HepG2 (cell line): ENCODE results near the gene MAML1. TPM values are rescaled to one million over a fixed set of nuclear protein-coding genes. Genes with fewer than 3 reads are reported as not detected.

Experiments
- GTF2F1 ChIP-seq: fragments of 150-350 bp; IDR thresholded peaks from 2 replicates; pipeline ENCODE4 v1.6.1; 2014; ENCODE audit warnings: low read length
- HMG20B ChIP-seq: conservative IDR thresholded peaks from 2 replicates; pipeline ENCODE4 v1.6.1; 2016; ENCODE audit warnings: missing genetic modification reagents, missing compliant biosample characterization
- NFATC3 ChIP-seq: sonication (generic); formaldehyde crosslinking; IDR thresholded peaks from 2 replicates; pipeline ENCODE4 v1.5.1; 2020; ENCODE audit warnings: mild to moderate bottlenecking, missing genetic modification reagents
- TP53 ChIP-seq: sonication (generic); formaldehyde crosslinking; conservative IDR thresholded peaks from 2 replicates; pipeline ENCODE4 v1.4.0; 2020; ENCODE audit warnings: missing genetic modification reagents
- YEATS2 ChIP-seq: sonication (generic); formaldehyde crosslinking; IDR thresholded peaks from 2 replicates; pipeline ENCODE4 v1.4.0; 2020; ENCODE audit warnings: missing genetic modification reagents, borderline replicate concordance
- ZFAT ChIP-seq: sonication (generic); formaldehyde crosslinking; conservative IDR thresholded peaks from 2 replicates; pipeline ENCODE4 v1.8.1; 2023; ENCODE audit warnings: missing genetic modification reagents, inconsistent platforms
- ZFP82 ChIP-seq: sonication (generic); formaldehyde crosslinking; IDR thresholded peaks from 2 replicates; pipeline ENCODE4 v1.5.1; 2020; ENCODE audit warnings: mild to moderate bottlenecking, missing genetic modification reagents, borderline replicate concordance
- ZNF333 ChIP-seq: sonication (generic); formaldehyde crosslinking; IDR thresholded peaks from 2 replicates; pipeline ENCODE4 v1.4.0; 2020; ENCODE audit warnings: mild to moderate bottlenecking, missing genetic modification reagents, borderline replicate concordance
- ZNF367 ChIP-seq: sonication (generic); formaldehyde crosslinking; IDR thresholded peaks from 2 replicates; pipeline ENCODE4 v1.4.0; 2020; ENCODE audit warnings: missing genetic modification reagents, borderline replicate concordance
- ZNF382 ChIP-seq: sonication (generic); formaldehyde crosslinking; IDR thresholded peaks from 2 replicates; pipeline ENCODE4 v1.5.0; 2020; ENCODE audit warnings: missing genetic modification reagents, mild to moderate bottlenecking, borderline replicate concordance
- ZNF510 ChIP-seq: sonication (generic); formaldehyde crosslinking; IDR thresholded peaks from 2 replicates; pipeline ENCODE4 v1.4.0; 2020; ENCODE audit warnings: low read depth, mild to moderate bottlenecking, missing genetic modification reagents
- ZNF678 ChIP-seq: sonication (generic); formaldehyde crosslinking; IDR thresholded peaks from 2 replicates; pipeline ENCODE4 v1.4.0; 2020; ENCODE audit warnings: mild to moderate bottlenecking, missing genetic modification reagents
- polyA plus RNA-seq, 8 experiments: library from polyadenylated mRNA; depleted of rRNA in 3 of 8; stranded (reverse) in 7 of 8; unstranded in 1 of 8; fragments of >200 nt; fragmentation: Illumina TruSeq in 4 of 8; extraction: Trizol in 4 of 8; gene quantifications; 2 replicates each; pipeline versions ENCODE4 v1.2.1 to v1.2.3, GENCODE V29; 2011 to 2016; ENCODE audit warnings: low read depth in 4 of 8, missing spikeins in 1 of 8, mixed read lengths in 1 of 8; ENCODE audit not compliant: insufficient read depth in 1 of 8
- total RNA-seq, 5 experiments: library from RNA; depleted of rRNA; stranded (reverse); fragments of >200 nt; fragmentation: Illumina TruSeq; extraction: Trizol; gene quantifications; 2 replicates each; pipeline ENCODE4 v1.2.3, GENCODE V29; 2016; ENCODE audit warnings: low read depth in 1 of 5
- TF ChIP-seq, protein P1 (sequence below): sonication (generic); formaldehyde crosslinking; IDR thresholded peaks from 2 replicates; pipeline ENCODE4 v1.8.1; 2023; ENCODE audit warnings: mild to moderate bottlenecking, moderate library complexity, missing genetic modification reagents
- TF ChIP-seq, protein P2 (sequence below): IDR thresholded peaks from 2 replicates; pipeline ENCODE4 v1.6.1; 2018; ENCODE audit warnings: missing genetic modification reagents
- TF ChIP-seq, protein P3 (sequence below): IDR thresholded peaks from 2 replicates; pipeline ENCODE4 v1.6.1; 2016; ENCODE audit warnings: missing compliant biosample characterization, missing genetic modification reagents, borderline replicate concordance
- TF ChIP-seq, protein P4 (sequence below): sonication (generic); formaldehyde crosslinking; IDR thresholded peaks from 2 replicates; pipeline ENCODE4 v1.8.0; 2022; ENCODE audit warnings: mild to moderate bottlenecking, missing genetic modification reagents, moderate library complexity
- TF ChIP-seq, protein P5 (sequence below): sonication (generic); formaldehyde crosslinking; IDR thresholded peaks from 2 replicates; pipeline ENCODE4 v1.5.1; 2020; ENCODE audit warnings: mild to moderate bottlenecking, missing genetic modification reagents
- TF ChIP-seq, protein P6 (sequence below): sonication (generic); formaldehyde crosslinking; conservative IDR thresholded peaks from 2 replicates; pipeline ENCODE4 v1.8.1; 2023; ENCODE audit warnings: missing genetic modification reagents
- TF ChIP-seq, protein P7 (sequence below): sonication (generic); formaldehyde crosslinking; IDR thresholded peaks from 2 replicates; pipeline ENCODE4 v1.4.0; 2020; ENCODE audit warnings: mild to moderate bottlenecking, missing genetic modification reagents

Gene MAML1
- total and polyA plus RNA-seq, 2 of the 13 experiments (the other 11 are each of a cell fraction or from before 2014, with no cell fraction given) = 10.0 to 10.8 TPM

DNA sequence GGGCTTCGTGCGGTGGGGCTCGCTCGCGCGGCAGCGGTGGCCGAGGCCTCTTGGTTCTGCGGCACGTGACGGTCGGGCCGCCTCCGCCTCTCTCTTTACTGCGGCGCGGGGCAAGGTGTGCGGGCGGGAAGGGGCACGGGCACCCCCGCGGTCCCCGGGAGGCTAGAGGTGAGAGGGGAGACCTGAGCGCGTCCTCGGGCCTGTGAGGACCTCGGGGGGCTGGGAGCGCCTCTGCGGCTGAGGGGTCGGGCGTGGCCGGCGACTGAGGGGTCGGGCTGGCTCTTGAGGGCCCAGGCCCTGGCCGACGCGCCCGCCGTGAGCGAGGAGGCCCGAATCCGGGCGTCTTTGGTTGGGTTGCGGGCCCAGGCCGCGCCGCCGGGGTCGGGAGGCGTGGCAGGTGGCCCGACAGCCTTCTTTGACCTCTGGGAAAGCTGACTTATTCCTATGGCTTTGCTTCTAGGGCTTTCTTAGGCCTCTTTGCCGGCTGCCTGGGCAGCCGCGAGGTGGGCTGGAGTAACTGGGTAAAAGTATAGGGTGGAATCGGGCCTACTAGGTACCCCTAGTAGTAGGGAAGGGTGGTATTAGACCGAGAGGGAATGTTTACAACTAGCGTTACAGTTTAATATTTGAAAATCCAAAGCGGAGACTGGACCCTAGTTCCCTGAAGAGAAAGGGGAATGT is 33.5 kb upstream of the MAML1 start, which contains the start of gene CANX (continued):
- no peak for TF ChIP-seq ZNF678
- peak; percentile 93; the same call in 1 of the 2 replicates for TF ChIP-seq ZFP82 (CRISPR knock-in tag)
- TF ChIP-seq, protein P1, sequence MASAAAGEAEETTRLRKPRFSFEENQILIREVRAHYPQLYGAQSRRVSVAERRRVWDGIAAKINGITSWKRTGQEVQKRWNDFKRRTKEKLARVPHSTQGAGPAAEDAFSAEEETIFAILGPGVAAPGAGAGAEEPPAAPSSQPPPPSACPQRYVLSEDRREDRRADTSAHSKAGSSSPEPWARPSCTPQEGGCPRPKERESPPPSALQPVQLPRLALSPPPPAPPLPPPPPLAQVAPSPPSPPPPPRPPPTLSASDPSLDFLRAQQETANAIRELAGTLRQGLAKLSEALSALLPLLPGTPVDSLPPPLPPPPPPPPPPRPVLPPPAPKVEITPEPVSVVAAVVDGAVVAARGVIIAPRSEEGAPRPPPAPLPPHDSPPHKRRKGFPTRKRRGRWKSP (CRISPR knock-in tag) = 0 out of 2 replicates have a peak, but pooled peaks have one; percentile 13
- no peak for TF ChIP-seq ZNF367 (CRISPR knock-in tag)
- TF ChIP-seq, protein P2, sequence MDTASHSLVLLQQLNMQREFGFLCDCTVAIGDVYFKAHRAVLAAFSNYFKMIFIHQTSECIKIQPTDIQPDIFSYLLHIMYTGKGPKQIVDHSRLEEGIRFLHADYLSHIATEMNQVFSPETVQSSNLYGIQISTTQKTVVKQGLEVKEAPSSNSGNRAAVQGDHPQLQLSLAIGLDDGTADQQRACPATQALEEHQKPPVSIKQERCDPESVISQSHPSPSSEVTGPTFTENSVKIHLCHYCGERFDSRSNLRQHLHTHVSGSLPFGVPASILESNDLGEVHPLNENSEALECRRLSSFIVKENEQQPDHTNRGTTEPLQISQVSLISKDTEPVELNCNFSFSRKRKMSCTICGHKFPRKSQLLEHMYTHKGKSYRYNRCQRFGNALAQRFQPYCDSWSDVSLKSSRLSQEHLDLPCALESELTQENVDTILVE (CRISPR knock-in tag) = no peak
- peak; percentile 6; the same call in 1 of the 2 replicates for TF ChIP-seq YEATS2
- TF ChIP-seq TP53 = no peak
- no peak for TF ChIP-seq NFATC3 (CRISPR knock-in tag)
- TF ChIP-seq, protein P3, sequence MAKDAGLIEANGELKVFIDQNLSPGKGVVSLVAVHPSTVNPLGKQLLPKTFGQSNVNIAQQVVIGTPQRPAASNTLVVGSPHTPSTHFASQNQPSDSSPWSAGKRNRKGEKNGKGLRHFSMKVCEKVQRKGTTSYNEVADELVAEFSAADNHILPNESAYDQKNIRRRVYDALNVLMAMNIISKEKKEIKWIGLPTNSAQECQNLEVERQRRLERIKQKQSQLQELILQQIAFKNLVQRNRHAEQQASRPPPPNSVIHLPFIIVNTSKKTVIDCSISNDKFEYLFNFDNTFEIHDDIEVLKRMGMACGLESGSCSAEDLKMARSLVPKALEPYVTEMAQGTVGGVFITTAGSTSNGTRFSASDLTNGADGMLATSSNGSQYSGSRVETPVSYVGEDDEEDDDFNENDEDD = no peak
- TF ChIP-seq, protein P4, sequence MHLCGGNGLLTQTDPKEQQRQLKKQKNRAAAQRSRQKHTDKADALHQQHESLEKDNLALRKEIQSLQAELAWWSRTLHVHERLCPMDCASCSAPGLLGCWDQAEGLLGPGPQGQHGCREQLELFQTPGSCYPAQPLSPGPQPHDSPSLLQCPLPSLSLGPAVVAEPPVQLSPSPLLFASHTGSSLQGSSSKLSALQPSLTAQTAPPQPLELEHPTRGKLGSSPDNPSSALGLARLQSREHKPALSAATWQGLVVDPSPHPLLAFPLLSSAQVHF (CRISPR knock-in tag) = 0 out of 2 replicates have a peak, but pooled peaks have one; percentile 51
- TF ChIP-seq ZNF510 = no peak; the same call in 1 of the 2 replicates
- TF ChIP-seq ZNF333 = no peak; the same call in 1 of the 2 replicates
- TF ChIP-seq, protein P5, sequence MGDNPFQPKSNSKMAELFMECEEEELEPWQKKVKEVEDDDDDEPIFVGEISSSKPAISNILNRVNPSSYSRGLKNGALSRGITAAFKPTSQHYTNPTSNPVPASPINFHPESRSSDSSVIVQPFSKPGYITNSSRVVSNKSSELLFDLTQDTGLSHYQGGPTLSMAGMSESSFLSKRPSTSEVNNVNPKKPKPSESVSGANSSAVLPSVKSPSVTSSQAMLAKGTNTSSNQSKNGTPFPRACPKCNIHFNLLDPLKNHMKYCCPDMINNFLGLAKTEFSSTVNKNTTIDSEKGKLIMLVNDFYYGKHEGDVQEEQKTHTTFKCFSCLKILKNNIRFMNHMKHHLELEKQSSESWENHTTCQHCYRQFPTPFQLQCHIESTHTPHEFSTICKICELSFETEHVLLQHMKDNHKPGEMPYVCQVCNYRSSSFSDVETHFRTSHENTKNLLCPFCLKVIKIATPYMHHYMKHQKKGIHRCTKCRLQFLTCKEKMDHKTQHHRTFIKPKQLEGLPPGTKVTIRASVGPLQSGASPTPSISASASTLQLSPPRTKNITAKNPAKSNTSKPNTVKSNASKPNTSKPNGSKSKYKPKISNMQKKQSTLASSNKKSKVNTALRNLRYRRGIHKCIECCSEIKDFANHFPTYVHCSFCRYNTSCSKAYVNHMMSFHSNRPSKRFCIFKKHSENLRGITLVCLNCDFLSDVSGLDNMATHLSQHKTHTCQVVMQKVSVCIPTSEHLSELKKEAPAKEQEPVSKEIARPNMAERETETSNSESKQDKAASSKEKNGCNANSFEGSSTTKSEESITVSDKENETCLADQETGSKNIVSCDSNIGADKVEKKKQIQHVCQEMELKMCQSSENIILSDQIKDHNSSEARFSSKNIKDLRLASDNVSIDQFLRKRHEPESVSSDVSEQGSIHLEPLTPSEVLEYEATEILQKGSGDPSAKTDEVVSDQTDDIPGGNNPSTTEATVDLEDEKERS = no peak
- TF ChIP-seq, protein P6, sequence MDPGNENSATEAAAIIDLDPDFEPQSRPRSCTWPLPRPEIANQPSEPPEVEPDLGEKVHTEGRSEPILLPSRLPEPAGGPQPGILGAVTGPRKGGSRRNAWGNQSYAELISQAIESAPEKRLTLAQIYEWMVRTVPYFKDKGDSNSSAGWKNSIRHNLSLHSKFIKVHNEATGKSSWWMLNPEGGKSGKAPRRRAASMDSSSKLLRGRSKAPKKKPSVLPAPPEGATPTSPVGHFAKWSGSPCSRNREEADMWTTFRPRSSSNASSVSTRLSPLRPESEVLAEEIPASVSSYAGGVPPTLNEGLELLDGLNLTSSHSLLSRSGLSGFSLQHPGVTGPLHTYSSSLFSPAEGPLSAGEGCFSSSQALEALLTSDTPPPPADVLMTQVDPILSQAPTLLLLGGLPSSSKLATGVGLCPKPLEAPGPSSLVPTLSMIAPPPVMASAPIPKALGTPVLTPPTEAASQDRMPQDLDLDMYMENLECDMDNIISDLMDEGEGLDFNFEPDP (CRISPR knock-in tag) = 0 out of 2 replicates have a peak, but pooled peaks have one; percentile 86
- TF ChIP-seq ZFAT (CRISPR knock-in tag) = no peak
- TF ChIP-seq, protein P7, sequence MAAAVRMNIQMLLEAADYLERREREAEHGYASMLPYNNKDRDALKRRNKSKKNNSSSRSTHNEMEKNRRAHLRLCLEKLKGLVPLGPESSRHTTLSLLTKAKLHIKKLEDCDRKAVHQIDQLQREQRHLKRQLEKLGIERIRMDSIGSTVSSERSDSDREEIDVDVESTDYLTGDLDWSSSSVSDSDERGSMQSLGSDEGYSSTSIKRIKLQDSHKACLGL (CRISPR knock-in tag) = peak; percentile 92
- TF ChIP-seq GTF2F1 = no peak
- no peak for TF ChIP-seq ZNF382
- no peak for TF ChIP-seq HMG20B (CRISPR knock-in tag)
